GM19099 (cell line): ENCODE results near the gene TAS2R10.

ENCODE experiments used
- POLR2A ChIP-seq: IDR thresholded peaks from 3 replicates; pipeline ENCODE4 v1.6.1; 2011; ENCODE audit warnings: low read depth; ENCODE audit not compliant: insufficient read length; ENCODE audit errors: extremely low read depth

Gene TAS2R10

GRCh38 chr12:10826258-10826657, at the start of gene TAS2R10:
Gene TAS2R10 (minus strand): TSS chr12:10826358. CDS start chr12:10826269, 89 bp downstream.
- TF ChIP-seq POLR2A = no peak

- TF ChIP-seq POLR2A = no peak
Measured at GRCh38 chr12:10873378-10873777, 47.2 kb upstream of the TAS2R10 start.

- no peak for TF ChIP-seq POLR2A
Measured at GRCh38 chr12:10867381-10867780, 41.2 kb upstream of the TAS2R10 start.

- no peak for TF ChIP-seq POLR2A
Measured at GRCh38 chr12:10863512-10864218, 37.5 kb upstream of the TAS2R10 start.

- no peak for TF ChIP-seq POLR2A
Measured at GRCh38 chr12:10861366-10861765, 35.2 kb upstream of the TAS2R10 start.

- no peak for TF ChIP-seq POLR2A
Measured at GRCh38 chr12:10855807-10856206, 29.6 kb upstream of the TAS2R10 start.

GRCh38 chr12:10853776-10854175, 27.6 kb upstream of the TAS2R10 start:
- TF ChIP-seq POLR2A = no peak

GRCh38 chr12:10851243-10851858, 25.2 kb upstream of the TAS2R10 start:
- no peak for TF ChIP-seq POLR2A

- no peak for TF ChIP-seq POLR2A
Measured at GRCh38 chr12:10849425-10849878, 23.3 kb upstream of the TAS2R10 start, which contains the start of gene PRR4. Gene PRR4 (minus strand): TSS chr12:10849475. CDS start chr12:10849437, 38 bp downstream.

GRCh38 chr12:10847744-10848143, 21.6 kb upstream of the TAS2R10 start:
- TF ChIP-seq POLR2A = no peak

- TF ChIP-seq POLR2A = no peak
Measured at GRCh38 chr12:10842862-10843261, 16.7 kb upstream of the TAS2R10 start.

- no peak for TF ChIP-seq POLR2A
Measured at GRCh38 chr12:10838461-10838860, 12.3 kb upstream of the TAS2R10 start.

- no peak for TF ChIP-seq POLR2A
Measured at GRCh38 chr12:10829994-10830393, 3.8 kb upstream of the TAS2R10 start.

- no peak for TF ChIP-seq POLR2A
Measured at GRCh38 chr12:10824957-10825356, 1.2 kb downstream of the TAS2R10 start.

- no peak for TF ChIP-seq POLR2A
Measured at GRCh38 chr12:10811883-10812536, 14.1 kb downstream of the TAS2R10 start.

- TF ChIP-seq POLR2A = no peak
Measured at GRCh38 chr12:10810068-10810467, 16.1 kb downstream of the TAS2R10 start, which contains the start of gene TAS2R9. Gene TAS2R9 (minus strand): TSS chr12:10810168. CDS start chr12:10810075, 93 bp downstream.

- no peak for TF ChIP-seq POLR2A
Measured at GRCh38 chr12:10807186-10807585, 19.0 kb downstream of the TAS2R10 start, which contains the start of gene TAS2R8. Gene TAS2R8 (minus strand): TSS chr12:10807286. CDS start chr12:10806980, 306 bp downstream.
